ENCODE measurements around the gene C1orf94. TPM values are rescaled to one million over a fixed set of nuclear protein-coding genes. Genes with fewer than 3 reads are reported as not detected.

C1orf94 gene
- total RNA-seq = 0.31 TPM

DNA sequence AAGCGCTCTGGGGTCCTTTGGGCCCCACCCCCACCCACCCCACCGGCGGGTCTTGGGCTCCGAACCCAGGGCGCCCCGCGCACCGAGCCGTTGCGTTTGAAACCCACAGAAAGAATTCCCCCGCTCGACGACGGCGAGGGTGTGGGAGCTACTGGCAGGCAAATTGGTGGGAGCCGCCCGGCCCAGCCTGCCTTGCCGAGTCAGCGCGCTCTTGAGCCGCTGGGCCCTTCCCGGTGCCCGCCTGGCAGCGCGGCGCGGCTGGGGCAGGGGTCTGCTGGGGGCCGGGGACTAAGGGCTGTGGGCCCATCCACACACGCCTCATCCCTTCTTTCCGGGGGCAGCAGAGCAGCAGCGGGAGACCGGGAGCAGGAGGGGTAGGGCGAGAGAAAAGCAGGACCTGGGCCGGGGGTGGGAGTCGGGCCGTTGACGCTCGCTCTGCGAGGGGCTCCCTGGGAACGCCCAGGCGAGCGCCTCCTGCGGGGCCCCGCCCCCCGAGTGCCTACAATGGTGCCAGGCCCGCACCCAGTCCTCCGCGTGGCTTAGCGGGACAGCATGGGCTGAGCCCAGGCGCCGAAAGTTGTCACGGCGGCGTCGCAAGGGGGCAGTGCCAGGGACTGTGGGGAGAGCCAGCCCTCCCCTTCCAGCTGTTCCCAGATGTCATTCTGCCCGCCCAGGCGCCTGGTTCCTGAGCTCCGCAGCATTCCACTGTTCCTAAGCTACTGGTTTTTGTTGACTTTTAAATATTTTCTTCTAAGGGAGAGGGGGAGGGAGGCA, at the start of gene C1orf94:
Gene C1orf94 (plus strand): TSS at position 78 of the 774 bp plus-strand sequence. CDS start 883 bp downstream, outside the sequence.
- DNase-seq = no peak

DNA sequence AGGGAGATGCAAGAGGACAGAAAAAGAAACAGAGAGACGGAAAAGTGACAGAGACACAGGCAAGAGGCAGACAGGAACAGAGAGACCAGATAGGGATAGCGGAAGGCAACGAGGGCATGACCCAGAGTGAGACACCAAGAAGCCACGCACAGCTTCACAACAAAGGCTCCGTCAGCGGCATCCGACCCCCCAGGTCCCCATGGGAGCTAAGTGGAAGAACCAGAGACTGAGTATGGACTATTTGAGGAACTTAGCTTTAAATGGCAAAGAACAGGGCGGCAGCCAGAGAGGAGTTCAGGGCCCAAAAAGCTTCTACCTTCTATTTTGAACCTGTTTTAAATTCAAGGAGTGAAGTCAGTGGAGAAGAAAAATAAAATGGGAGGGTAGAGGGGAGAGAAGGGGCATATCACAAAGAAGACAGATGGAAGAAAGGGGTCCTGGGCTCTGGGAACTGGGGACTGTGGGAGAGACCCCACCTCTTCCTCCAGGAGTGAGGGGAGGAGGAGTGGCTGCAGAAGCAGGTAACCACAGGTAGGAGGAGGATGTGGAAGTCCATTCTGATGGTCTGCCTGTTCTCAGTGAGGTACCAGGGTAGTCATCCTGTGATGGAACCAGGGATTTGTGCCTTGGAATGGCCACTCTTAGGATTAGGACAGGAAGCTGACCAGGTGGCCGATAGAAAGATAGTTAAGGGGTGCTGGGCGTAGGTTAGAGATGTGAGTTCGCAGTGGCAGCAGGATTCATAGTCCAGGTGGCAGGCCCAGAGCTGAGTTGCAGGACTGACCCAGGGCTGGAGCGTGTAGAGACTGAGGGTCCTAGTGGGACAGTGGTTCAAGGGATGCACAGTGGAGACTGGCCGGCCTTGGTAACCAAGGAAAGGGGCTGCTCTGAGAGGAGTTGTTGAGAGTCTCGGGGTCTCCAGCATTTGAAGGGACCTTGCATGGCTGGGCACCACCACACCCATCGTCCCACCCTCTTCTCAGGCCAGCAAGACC, 49.4 kb upstream of the C1orf94 start:
- DNase-seq = no peak

GRCh38 chr1:34128186-34128889, 48.4 kb upstream of the C1orf94 start:
- DNase-seq = no peak

DNA sequence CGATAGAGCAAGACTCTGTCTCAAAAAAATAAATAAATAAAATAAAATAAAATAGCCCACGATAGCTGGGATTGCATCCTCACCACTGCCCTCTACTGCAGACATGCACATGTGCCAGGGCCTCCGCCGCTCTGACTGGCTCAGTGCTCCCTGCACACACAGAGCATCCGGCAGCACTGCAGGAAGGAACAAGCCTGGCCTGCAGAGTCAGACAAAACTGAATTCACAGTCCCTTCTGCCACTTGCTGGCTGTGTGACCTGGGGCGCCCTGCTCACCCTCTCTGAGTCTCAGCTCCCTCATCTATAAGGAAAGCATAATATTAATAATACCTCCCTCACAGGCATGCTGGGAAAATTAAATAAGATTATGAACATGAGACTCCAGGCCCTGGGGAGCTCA, 47.1 kb upstream of the C1orf94 start:
- DNase-seq = no peak

- DNase-seq = no peak
These were observed 46.4 kb upstream of the C1orf94 start for GRCh38 chr1:34130306-34130705.

DNA sequence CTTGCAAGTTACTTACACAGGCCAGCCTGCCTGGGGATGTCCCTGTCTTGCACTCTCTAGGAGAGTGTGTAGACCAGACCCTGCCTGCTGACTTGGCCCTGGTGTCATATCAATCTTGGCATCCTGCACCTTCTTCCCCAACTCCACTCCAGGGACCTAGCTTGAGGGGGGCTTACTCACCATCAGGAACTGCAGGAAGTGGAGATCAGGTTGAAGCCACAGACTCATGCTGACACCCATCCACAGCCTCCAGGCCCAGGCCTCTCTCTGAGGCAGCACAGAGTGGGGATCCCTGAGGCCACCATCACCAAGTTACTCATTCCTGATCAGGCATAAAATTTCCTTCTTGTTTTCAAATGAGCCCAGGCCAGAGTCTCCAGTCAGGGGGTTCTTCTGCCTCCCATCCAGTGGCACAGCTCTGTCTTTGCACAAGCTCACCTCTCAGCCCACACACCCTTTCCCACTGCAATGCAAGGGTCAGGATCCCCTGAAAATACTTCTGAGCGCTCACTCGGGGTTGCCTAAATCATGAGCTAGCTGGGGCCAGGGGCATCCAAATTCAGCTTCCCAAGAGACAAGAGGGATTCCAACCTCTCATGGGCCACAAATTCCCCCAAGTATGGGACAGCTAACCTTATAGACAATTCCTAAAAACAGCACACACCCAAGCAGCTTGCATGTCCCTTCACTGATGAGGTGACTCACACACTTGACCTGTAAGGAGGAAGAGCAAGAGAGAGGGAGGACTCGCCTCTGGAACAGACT, 45.1 kb upstream of the C1orf94 start:
- no peak for DNase-seq

- DNase-seq = no peak
These were observed 44.6 kb upstream of the C1orf94 start for GRCh38 chr1:34132161-34132420.

- DNase-seq = no peak
These were observed 39.3 kb upstream of the C1orf94 start for GRCh38 chr1:34137411-34137810.

- no peak for DNase-seq
These were observed 36.6 kb upstream of the C1orf94 start for GRCh38 chr1:34140011-34140676.

- no peak for DNase-seq
These were observed 32.7 kb upstream of the C1orf94 start for GRCh38 chr1:34143975-34144374.

GRCh38 chr1:34144766-34145165, 31.9 kb upstream of the C1orf94 start:
- no peak for DNase-seq

DNA sequence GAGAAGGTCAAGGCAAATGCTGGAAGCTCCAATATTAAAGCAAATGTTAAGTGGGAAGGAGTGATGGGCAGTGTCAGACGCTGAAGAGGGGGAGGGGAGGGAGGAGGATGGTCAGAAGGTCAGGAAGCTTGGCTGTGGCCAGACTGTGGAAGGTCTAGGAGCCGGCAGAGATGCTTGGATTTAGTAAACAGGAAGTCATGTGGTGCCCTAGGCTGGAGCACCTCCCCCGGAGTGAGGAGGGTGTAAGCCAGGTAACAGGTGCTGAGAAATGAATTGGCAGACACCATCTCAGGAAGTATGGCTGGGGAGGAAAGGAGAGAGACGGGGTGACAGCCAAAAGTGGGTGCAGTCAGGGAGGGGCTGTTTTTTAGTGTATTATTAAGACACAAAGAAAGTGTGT, 29.4 kb upstream of the C1orf94 start:
- DNase-seq = no peak

DNA sequence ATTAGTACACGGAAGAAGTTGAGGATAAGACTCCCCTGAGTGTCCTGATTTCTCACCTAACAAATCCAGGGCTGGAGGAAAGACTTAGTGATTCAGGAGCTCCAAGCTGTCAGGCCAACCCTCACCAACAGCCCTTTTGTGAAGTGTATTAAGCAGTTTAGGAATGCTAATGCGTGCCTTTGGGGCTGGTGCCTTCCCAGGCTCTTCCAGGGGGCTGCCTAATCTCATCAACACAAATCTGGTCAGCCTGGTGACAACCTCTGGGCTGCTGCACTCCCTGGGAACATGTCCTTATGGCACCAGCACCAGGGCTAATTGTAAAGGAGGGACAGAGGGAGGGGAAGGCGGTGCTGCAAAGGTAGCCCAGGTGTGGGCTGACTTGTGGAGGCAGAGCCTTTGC, 27.2 kb upstream of the C1orf94 start:
- no peak for DNase-seq

DNA sequence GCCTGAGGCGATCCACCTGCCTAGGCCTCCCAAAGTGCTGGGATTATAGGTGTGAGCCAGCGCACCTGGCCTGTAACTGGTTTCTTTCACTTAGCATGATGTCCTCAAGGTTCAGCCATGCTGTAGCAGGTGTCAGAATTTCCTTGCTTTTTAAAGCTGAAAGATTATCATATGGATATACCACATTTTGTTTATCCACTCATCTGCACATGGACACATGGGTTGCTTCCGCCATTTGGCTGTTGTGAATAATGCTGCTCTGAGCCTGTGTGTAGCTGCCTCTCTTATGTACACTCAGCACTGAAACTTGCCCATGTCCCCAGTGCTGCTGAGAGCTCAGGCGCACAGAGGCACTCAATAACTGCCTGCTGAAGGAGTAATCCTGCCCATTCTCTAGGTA, 23.5 kb upstream of the C1orf94 start:
- no peak for DNase-seq

GRCh38 chr1:34155860-34156259, 20.8 kb upstream of the C1orf94 start:
- no peak for DNase-seq

- no peak for DNase-seq
These were observed 20.0 kb upstream of the C1orf94 start for GRCh38 chr1:34156739-34157138.

DNA sequence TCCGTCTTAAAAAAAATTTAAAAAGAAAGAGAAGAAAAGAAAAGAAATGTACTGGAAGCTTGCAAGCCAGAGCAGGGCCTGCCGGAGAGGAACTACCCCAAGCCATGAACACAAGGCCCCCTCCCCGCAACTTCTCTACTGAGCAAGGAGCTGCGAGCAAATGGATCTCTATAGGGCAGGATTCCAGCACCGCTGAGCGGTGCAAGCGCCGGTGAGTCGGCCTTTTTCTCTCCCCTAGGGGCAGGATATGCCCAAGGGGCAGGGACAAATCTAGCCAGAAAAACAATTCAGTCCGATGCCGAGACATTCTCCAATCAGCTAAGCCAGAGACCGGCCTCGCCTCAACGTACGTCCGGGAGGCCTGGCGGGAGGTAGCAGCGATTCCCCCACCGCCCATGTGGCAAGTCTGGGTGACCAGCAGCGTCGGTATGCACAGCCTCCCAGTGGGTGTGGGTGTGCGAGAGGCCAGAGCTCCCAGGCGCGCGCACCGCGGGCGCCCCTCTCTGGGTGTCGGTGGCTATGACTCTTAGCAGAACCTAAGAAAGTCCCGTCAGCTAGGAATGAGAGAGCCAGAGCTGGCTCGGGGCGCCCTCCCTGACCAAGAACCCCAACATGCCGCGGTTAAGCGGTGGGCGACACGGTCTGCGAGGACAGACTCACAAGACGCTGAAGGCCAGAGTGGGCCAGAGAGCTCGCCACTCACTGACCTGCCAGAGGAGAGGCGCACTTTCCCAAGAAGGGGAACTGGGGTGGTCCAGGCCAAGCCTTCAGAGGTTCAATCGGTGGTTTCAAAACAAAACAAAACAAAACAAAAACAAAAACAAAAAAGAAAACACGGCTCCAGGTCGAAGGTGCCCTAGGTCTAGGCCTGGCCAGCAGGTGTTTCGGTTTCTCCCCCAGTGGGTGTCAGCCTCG, 13.6 kb upstream of the C1orf94 start:
- DNase-seq = peak; percentile 81

DNA sequence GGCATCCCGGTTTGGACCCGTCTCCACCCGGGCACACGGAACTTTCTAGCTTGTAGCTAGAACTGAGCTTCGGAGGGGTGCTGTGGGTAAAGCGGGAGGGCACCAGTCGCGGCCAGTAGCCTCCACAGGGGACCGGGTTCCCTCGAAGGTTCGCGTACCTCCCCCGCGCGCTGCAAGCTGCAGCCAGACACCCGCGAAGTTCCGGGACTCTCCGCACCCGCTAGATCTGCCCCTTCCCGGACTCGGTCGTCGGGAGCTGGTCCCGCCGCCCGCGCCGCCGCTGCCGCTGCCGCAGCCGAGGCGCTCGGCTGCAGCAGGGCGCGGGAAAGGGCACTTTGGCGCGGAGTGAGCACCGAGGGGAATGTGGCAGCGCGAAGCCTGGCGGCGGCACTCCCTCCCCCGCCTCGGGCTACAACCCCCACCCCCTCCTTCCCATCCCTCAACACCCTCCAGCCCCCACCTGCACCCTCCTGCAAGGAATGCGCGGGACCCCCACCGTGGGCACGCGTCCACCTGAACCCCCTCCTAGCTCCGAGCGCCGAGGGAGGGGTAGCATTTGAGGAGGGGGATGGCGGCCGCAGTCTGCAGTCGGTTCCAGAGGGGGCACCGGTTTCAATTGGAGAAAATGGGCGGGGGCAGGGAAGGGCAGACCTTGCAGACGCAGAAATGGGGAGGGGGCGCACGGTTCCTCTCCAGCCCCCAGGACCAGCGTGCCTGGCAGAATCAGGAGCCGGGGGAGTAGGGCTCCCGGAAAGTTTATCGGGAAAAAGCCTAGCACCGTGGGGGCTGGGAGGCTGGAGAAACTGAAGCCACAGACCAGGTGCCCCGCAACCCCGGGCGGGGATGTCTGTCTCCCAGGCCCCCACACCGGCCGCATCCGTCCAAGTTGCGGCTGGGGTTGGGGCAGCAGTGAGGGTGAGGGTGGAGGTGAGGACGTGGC, 12.6 kb upstream of the C1orf94 start:
- no peak for DNase-seq

DNA sequence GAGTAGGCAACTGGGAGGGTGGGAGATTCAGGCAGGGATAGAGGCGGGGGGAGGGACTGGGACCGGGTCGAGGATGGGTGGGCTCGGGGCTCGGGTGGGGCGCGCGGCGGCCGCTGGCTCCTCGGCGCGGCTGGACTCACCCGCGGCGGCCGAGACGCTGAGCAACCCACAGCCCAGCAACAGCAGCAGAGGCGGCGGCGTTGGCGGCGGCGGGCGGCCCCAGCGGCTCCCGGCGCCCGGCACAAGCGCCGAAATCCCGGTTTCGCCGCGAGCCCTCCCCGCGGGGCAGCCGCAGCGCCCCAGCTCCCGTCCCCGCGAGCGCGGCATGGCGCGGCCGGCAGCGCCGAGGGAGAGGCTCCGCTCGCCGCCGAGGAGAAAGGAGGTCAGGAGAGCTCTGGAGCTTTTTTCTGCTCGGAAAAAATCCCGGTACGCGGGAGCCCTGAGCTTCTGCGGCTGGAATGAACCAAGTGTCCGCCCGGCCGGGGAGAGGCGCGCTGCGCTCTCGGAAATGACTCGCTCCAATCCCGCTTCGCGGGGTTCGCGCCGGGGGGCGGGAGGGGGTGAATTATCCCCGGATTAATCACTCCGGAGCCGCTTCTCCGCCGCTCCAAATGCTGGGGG, 11.8 kb upstream of the C1orf94 start, which contains the start of gene CSMD2:
Gene CSMD2 (minus strand): TSS at position 460 of the 621 bp plus-strand sequence. CDS start 133 bp downstream, at position 327.
- DNase-seq = peak; percentile 76
